Esophagus muscularis mucosa (tissue), 4 donors: ENCODE results near the gene SMC6. TPM values are rescaled to one million over a fixed set of nuclear protein-coding genes. Genes with fewer than 3 reads are reported as not detected.

Experiments
- DNase-seq: peaks from one replicate; pipeline ENCODE4 v3.0.0-alpha.2; 2017; ENCODE audit errors: extremely low spot score
- H3K27ac ChIP-seq, 4 donors: fragments of 200-600 bp; sonication (generic); replicated peaks in 1 of 4; 1 replicate in 3 of 4; 2 replicates in 1 of 4; pipeline ENCODE4 v1.5.1; 2016 to 2019; ENCODE audit warnings: mild to moderate bottlenecking in 1 of 4
- H3K27me3 ChIP-seq, 4 donors: fragments of 200-600 bp; sonication (generic); one replicate each; pipeline versions ENCODE4 v1.5.1 to v1.6.0; 2016 to 2019
- H3K36me3 ChIP-seq, 4 donors: fragments of 200-600 bp; sonication (generic); one replicate each; pipeline ENCODE4 v1.5.1; 2016 to 2019
- H3K4me1 ChIP-seq, 4 donors: fragments of 200-600 bp; sonication (generic); one replicate each; pipeline ENCODE4 v1.5.1; 2016 to 2019
- H3K4me3 ChIP-seq, 4 donors: fragments of 200-600 bp; sonication (generic); 1 replicate in 2 of 4; 2 replicates in 2 of 4; pipeline ENCODE4 v1.5.1; 2016 to 2019; ENCODE audit warnings: mild to moderate bottlenecking in 4 of 4, moderate library complexity in 1 of 4
- H3K9me3 ChIP-seq, 4 donors: fragments of 200-600 bp; sonication (generic); 1 replicate in 3 of 4; 2 replicates in 1 of 4; pipeline ENCODE4 v1.5.1; 2016 to 2019
- EP300 ChIP-seq: sonication (generic); formaldehyde crosslinking; IDR thresholded peaks from one replicate; pipeline ENCODE4 v1.6.1; 2017; ENCODE audit warnings: antibody characterized with exemption
- POLR2A ChIP-seq: fragments of 450-650 bp; IDR thresholded peaks from one replicate; pipeline ENCODE4 v1.6.1; 2017; ENCODE audit warnings: antibody characterized with exemption, moderate library complexity, mild to moderate bottlenecking, low read depth
- POLR2AphosphoS5 ChIP-seq, 2 donors: sonication (generic); formaldehyde crosslinking; IDR thresholded peaks; one replicate each; pipeline ENCODE4 v1.6.1; 2017; ENCODE audit warnings: antibody characterized with exemption in 2 of 2
- WGBS: methylation state at CpG from one replicate; pipeline ENCODE4 v1.1.5; 2018; 5-methylcytosine and 5-hydroxymethylcytosine counted together
- intact Hi-C: fragments of 100-400 bp; cut with DNase I; formaldehyde crosslinking; loops from one replicate; pipeline ENCODE4 v1.15.1; 2023
- total RNA-seq, 4 donors: library from RNA; depleted of rRNA; stranded (reverse); fragments of >200 nt; gene quantifications; one replicate each; pipeline versions ENCODE4 v1.1.0 to v1.2.1, GENCODE V29; 2016
- TF ChIP-seq, protein P1 (sequence below), 3 experiments: fragments of 200-600 bp in 2 of 3; fragments of 450-650 bp in 1 of 3; sonication (generic) in 2 of 3; IDR thresholded peaks; one replicate each; pipeline ENCODE4 v1.5.1; 2017 to 2019; ENCODE audit warnings: antibody characterized with exemption in 3 of 3, mild to moderate bottlenecking in 2 of 3, moderate library complexity in 1 of 3

SMC6 gene
- total RNA-seq, 4 donors from 2014 or later = 8.1 to 11.1 (median 9.7) TPM

DNA sequence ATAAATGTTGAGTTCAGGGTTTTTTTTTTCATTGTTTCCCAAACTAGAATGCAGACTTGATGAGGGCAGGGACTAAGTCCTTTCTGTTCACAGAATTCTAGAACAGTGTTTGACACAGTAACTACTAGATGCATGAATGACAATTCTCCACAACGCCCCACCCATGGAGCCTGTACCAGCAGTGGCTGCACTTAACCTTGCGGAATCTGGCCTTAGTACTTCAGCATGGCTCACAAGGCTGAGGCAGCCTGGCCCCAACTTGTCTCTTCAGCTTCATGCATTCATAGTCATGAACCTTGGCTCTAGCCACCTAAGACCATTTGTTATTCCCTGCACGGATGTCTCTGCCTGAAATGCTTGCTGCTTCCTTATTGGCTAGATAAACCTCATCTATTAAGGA lies 33.1 kb upstream of the SMC6 start:
- no peak overlapping the region for H3K4me3 ChIP-seq
- TF ChIP-seq POLR2AphosphoS5 (IDR thresholded peaks at IDR 0.05) = no peak
- no peak for TF ChIP-seq POLR2A
- TF ChIP-seq EP300 = no peak
- TF ChIP-seq, protein P1, sequence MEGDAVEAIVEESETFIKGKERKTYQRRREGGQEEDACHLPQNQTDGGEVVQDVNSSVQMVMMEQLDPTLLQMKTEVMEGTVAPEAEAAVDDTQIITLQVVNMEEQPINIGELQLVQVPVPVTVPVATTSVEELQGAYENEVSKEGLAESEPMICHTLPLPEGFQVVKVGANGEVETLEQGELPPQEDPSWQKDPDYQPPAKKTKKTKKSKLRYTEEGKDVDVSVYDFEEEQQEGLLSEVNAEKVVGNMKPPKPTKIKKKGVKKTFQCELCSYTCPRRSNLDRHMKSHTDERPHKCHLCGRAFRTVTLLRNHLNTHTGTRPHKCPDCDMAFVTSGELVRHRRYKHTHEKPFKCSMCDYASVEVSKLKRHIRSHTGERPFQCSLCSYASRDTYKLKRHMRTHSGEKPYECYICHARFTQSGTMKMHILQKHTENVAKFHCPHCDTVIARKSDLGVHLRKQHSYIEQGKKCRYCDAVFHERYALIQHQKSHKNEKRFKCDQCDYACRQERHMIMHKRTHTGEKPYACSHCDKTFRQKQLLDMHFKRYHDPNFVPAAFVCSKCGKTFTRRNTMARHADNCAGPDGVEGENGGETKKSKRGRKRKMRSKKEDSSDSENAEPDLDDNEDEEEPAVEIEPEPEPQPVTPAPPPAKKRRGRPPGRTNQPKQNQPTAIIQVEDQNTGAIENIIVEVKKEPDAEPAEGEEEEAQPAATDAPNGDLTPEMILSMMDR (IDR thresholded peaks at IDR 0.05) = no peak
- H3K27me3 ChIP-seq = peaks cover 0 to 4% (median 0%) of the 10 kb centered on the region in 4 donors
- H3K36me3 ChIP-seq = peaks cover 0 to under 1% (median 0%) of the 10 kb centered on the region in 4 donors
- no peaks in the 10 kb centered on the region for H3K9me3 ChIP-seq
- no peak overlapping the region for H3K27ac ChIP-seq
- peaks cover 0 to 4% (median 0%) of the 10 kb centered on the region in 4 donors for H3K4me1 ChIP-seq
- DNase-seq = no peak
- WGBS = 71% methylated on average over 3 of the region's 3 CpGs
- intact Hi-C loops = no loop called here

DNA sequence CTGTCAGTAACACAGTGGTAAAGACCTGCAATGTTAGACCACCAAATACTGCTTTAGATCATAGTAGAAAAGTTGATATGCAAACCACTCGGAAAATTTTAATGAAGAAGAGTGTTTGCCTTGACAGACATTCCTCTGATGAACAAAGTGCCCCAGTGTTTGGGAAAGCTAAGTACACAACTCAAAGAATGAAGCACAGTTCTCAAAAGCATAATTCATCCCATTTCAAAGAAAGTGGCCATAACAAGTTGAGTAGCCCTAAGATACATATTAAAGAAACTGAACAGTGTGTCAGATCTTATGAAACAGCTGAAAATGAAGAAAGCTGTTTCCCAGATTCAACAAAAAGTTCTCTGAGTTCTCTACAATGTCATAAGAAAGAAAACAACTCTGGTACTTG lies 27.9 kb upstream of the SMC6 start:
- Histone ChIP-seq H3K4me3 (no peak overlapping the region), H3K4me1 (no peaks in the 10 kb centered on the region), H3K36me3 (peaks cover 0 to 17% (median 1%) of the 10 kb centered on the region in 4 donors), H3K27ac (no peak overlapping the region), H3K27me3 (no peaks in the 10 kb centered on the region), H3K9me3 (no peaks in the 10 kb centered on the region)
- intact Hi-C loops = no loop called here
- 85% methylated on average over 1 of the region's 1 CpG for WGBS
- TF ChIP-seq EP300 = no peak
- no peak for TF ChIP-seq POLR2AphosphoS5 (IDR thresholded peaks at IDR 0.05)
- TF ChIP-seq POLR2A = no peak
- TF ChIP-seq, protein P1 (IDR thresholded peaks at IDR 0.05) = no peak
- DNase-seq = no peak

DNA sequence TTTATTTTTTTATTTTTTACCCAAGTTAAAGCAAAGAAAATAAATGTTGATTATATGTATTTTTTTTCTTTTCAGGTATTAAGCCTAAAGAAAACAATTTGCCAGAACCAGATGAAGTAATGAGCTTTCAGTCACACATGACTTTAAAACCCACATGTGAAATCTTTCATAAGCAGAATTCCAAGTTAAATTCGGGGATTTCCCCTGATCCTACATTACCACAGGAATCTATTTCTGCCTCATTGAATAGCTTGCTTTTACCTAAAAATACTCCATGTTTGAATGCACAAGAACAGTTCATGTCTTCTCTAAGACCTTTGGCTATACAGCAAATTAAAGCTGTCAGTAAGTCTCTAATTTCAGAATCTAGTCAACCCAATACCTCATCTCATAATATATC lies 26.9 kb upstream of the SMC6 start:
- WGBS = 88% methylated on average over 1 of the region's 1 CpG
- Histone ChIP-seq H3K9me3 (no peaks in the 10 kb centered on the region), H3K4me1 (no peaks in the 10 kb centered on the region), H3K4me3 (no peak overlapping the region), H3K36me3 (peaks cover 0 to 17% (median 1%) of the 10 kb centered on the region in 4 donors), H3K27me3 (no peaks in the 10 kb centered on the region), H3K27ac (no peak overlapping the region)
- TF ChIP-seq POLR2AphosphoS5 (IDR thresholded peaks at IDR 0.05) = no peak
- TF ChIP-seq EP300 = no peak
- TF ChIP-seq, protein P1 (IDR thresholded peaks at IDR 0.05) = no peak
- no peak for TF ChIP-seq POLR2A
- no peak for DNase-seq
- intact Hi-C loops = no loop called here

DNA sequence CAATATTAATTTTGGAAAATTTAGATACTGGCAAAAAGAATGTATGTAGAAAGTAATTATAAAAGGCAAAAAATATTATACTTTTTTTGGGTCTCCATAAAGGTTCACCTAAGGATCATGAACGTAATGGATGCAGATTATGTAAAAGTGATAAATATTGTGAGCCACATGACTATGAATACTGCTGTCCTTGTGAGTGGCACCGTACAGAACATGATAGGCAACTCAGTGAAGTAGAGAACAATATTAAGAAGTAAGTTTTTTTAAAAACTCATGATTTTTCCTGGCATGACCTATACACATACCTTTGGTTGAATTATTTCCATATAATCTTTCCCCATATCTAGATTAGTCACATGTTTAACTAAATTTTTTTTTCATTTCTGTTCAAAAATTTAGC lies 18.9 kb upstream of the SMC6 start:
- intact Hi-C loops = no loop called here
- Histone ChIP-seq H3K27me3 (no peaks in the 10 kb centered on the region), H3K27ac (no peak overlapping the region), H3K4me3 (no peak overlapping the region), H3K36me3 (peaks cover 0 to 8% (median 0%) of the 10 kb centered on the region in 4 donors), H3K9me3 (no peaks in the 10 kb centered on the region), H3K4me1 (no peaks in the 10 kb centered on the region)
- 89% methylated on average over 2 of the region's 2 CpGs for WGBS
- TF ChIP-seq EP300 (no peak), POLR2A (no peak)
- TF ChIP-seq, protein P1 (IDR thresholded peaks at IDR 0.05) = no peak
- DNase-seq = no peak

DNA sequence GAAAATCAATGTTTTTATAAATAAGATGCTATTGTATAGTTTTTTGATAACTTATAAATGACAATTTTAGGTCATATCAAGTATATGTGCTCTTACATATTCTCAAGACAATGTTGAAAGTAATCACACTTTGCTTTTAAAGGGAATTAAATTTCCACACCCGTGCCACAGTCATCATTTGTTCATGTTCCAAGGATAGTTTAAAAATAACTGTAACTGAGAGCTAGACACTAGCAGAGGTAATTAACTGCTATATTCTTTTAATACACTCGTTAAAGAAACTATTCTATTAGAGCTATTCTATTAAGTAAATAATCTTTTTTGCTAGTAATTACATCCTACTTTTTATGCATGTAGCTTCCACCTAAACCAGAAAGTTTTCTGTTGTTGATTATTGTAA lies 18.3 kb upstream of the SMC6 start:
- no peak for DNase-seq
- WGBS = 90% methylated on average over 2 of the region's 2 CpGs
- Histone ChIP-seq H3K4me1 (no peaks in the 10 kb centered on the region), H3K27ac (no peak overlapping the region), H3K9me3 (no peaks in the 10 kb centered on the region), H3K4me3 (no peak overlapping the region), H3K27me3 (no peaks in the 10 kb centered on the region), H3K36me3 (peaks cover 0 to 8% (median under 1%) of the 10 kb centered on the region in 4 donors)
- TF ChIP-seq EP300 (no peak), POLR2A (no peak), POLR2AphosphoS5 (IDR thresholded peaks at IDR 0.05) (no peak)
- TF ChIP-seq, protein P1 (IDR thresholded peaks at IDR 0.05) = no peak
- intact Hi-C loops = no loop called here
